ENCODE data around the gene RGS7.

GRCh38 chr1:241109039-241109438, 248.0 kb downstream of the RGS7 start:
- TF ChIP-seq POLR2A (IDR thresholded peaks at IDR 0.05), result no peak
- TF ChIP-seq POLR2AphosphoS5 (IDR thresholded peaks at IDR 0.05), result no peak
- TF ChIP-seq CTCF (IDR thresholded peaks at IDR 0.05 in 8 of 11, conservative IDR thresholded peaks at IDR 0.05 in 3 of 11), result no peak
